ENCODE data around the gene SLC3A2.

The SLC3A2 gene

DNA sequence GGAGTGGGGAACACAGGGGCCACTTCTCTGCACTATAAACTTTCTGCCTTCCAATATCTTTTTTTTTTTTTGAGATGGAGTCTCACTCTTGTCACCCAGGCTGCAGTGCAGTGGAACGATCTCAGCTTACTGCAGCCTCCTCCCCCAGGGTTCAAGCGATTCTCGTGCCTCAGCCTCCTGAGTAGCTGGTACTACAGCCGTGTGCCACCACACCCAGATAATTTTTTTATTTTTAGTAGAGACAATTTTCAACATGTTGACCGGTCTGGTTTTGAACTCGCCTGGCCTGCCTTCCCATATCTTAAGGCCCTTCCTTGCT, 1.7 kb downstream of the SLC3A2 start:
- no peak for DNase-seq

GRCh38 chr11:62882788-62883501, 2.2 kb downstream of the SLC3A2 start:
- DNase-seq = no peak

DNA sequence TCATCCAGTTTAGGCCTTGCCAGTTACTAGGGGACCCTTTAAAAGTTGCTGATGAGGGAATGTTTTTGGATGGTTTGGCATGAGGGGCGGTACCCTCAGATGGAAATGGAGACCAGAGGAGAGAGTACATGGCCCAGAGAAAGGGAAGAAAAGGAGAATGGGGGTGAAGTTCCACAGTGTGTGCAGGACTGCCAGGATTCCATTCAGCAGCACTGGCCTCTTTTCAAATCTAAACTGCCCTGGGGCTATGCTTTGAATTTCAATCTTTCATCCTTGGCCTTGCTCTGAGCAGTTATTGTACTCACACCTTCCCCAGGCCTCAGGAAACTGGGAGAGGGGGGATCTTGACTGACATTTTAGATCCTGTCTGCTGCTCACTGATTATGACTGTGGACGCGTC, 3.0 kb downstream of the SLC3A2 start:
- no peak for DNase-seq

GRCh38 chr11:62885137-62885750, 4.5 kb downstream of the SLC3A2 start:
- DNase-seq = no peak

DNA sequence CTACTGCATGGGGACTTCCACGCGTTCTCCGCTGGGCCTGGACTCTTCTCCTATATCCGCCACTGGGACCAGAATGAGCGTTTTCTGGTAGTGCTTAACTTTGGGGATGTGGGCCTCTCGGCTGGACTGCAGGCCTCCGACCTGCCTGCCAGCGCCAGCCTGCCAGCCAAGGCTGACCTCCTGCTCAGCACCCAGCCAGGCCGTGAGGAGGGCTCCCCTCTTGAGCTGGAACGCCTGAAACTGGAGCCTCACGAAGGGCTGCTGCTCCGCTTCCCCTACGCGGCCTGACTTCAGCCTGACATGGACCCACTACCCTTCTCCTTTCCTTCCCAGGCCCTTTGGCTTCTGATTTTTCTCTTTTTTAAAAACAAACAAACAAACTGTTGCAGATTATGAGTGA, 7.7 kb downstream of the SLC3A2 start:
- DNase-seq = no peak

DNA sequence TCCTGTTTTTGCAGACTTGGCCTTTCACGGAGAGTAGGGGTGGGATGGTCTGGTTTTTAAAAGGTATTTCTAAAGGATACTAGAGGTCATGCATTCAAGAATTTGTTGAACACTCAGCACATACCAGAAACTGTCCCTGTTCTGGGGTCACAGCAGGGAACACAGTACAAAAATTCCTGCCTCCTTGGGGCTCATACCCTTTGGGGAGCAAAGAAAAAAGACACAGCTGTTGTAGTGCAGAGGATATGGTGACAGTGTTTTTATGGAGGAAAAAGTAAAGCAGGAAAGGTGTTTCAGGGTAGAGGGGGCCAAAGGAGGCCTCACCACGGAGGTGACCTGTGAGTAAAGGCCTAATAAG, 8.4 kb downstream of the SLC3A2 start:
- no peak for DNase-seq

DNA sequence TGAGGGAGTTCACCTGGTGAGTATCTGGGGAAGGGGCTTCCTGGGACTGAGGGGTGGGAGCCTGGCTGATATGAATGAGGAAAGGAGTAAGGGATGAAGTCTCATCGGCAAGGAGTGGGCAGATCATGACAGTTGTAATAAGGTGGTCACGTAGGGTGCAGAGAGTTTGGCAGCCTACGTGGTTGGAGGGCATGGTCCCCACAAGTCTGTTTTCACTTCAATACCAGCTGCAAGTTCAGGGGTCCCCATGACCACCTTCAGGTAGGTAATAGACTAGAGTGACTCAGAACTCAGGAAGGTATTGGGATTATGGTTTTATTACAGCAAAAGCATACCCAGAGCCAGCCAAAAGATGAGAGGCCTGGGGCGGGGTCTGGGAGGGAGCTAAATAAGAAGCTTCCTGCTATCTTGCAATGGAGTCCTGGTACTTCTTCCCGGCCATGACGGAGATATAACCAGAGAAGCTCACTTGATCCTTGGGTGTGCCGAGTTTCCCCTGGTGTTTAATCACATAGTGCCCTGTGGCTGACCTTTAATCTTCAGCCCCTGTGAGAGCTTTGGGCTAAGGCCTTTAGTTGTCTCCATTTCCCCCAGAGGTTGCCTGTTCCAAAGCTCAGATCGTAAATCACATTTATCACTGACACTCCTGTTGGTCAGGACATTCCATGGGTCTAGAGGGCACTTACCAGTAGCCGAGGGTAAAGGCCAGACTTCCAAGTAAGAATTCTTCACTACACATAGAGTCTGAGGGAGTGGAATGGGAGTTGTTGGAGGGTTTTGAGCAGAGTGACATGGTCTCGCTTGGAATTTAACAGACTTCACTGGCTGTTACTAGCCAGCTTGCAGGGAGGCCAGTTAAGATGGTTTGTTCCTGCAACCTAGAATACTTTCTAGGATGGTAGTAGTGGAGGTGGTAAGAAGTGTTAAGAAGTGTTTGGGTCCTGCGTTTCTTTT, 9.1 kb downstream of the SLC3A2 start:
- DNase-seq = no peak

- no peak for DNase-seq
Observed at GRCh38 chr11:62892077-62892922, 11.6 kb downstream of the SLC3A2 start.

DNA sequence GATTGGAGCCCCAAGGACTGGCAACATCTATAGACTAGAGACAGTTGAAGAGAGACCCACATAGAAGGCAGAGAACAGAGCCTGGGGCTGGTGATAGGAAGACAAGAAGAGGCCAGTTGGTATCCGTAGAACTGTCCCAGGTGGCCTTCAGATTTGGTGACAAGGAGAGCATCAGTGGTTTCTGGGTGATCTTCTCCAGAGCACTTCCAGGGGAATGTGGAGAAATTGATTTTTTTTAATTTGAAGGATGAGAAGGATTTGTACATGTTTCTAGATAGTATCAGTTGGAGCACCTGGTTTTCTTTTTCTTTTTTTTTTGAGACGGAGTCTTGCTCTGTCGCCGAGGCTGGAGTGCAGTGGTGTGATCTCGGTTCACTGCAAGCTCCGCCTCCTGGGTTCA, 14.8 kb downstream of the SLC3A2 start:
- no peak for DNase-seq

- DNase-seq = no peak
Observed at GRCh38 chr11:62896049-62896448, 15.4 kb downstream of the SLC3A2 start.

- no peak for DNase-seq
Observed at GRCh38 chr11:62897311-62897710, 16.6 kb downstream of the SLC3A2 start.

DNA sequence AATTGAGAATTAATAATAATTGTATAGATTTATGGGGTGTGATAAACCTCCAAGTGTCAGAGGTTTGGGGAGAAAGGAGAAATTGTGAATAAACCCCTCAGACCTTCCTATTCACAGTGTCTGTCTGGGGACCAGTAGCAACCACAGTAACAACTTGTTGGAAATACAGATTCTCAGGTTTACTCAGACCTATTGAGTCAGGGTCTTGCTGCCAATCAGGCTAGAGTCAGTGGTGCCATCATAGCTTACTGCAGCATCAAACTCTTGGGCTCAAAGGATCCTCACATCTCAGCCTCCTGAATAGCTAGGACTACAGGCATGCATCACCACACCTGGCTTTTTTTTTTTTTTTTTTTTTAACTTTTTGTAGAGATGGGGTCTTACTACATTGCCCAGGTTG, 17.3 kb downstream of the SLC3A2 start:
- no peak for DNase-seq

DNA sequence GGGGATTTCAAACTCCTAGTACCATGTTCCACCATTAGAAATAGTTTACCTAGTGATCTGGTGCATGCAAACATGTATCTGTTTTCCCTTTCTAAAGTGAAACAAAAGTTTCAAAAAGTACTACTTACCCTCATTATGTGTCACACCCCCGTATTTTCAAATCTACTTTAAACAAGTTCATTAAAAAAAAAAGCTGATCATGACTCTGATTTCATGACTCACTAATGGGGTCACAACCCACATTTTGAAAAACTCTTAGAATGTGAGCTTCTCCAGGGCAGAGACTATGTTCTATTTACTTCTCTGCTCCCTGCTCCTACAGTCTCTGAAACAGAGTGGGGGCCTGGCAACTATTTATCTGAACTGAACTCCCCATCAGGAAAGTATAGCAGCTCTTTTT, 22.2 kb downstream of the SLC3A2 start:
- no peak for DNase-seq

DNA sequence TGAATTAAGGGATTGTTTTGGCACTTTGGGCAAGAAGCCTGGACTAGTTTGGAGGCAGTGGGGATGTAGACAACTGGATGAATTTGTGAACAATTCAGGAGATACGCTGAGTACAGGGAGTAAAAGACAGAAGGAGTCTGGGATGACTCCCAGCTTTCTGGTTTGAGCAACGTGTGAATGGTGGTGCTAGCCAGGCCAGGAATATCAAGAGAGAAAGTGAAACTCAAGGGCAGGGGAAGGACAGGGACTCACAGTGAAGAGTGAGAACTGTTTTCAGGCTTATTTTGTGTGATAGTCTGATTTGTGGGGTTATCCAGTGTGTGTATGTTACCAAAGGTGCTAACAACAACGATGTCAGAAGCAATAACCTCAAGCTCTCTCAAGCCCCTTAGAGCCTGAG, 24.6 kb downstream of the SLC3A2 start:
- DNase-seq = no peak

- DNase-seq = peak; percentile 92
Observed at GRCh38 chr11:62905927-62906531, 25.3 kb downstream of the SLC3A2 start.

- DNase-seq = no peak
Observed at GRCh38 chr11:62908468-62909072, 27.9 kb downstream of the SLC3A2 start.

GRCh38 chr11:62909107-62909894, 28.6 kb downstream of the SLC3A2 start:
- peak; percentile 53 for DNase-seq

DNA sequence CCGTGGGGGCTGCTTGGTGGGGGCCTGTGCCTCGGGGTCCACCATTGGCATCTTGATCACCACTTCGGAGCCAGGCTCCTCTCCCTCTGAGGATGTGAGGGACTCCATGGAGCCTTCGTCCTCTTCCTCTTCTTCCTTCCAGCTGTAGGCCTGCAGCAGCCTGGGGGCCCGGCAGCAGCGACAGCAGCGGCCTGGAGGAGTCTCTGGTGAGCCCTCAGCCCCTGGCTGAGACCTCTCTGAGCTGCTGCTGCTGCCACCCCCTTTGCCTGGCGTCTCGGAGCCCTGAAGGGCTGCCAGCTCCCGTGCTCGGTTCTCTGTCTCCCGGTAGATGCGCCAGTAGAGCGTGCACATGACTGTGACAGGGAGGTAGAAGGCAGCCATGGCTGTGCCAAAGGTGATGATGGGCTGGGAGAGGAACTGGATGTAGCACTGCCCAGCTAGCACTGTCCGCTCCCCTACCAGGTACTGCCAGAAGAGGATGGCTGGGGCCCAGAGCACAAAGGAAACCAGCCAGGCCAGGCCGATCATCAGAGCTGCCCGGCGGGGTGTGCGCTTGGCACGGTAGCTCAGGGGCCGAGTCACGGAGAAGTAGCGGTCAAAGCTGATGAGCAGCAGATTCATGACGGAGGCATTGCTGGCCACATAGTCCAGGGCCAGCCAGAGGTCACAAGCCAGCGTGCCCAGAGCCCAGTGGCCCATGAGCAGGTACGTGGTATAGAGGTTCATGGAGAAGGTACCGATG, 29.6 kb downstream of the SLC3A2 start:
- DNase-seq = no peak

GRCh38 chr11:62911137-62912130, 30.7 kb downstream of the SLC3A2 start:
- DNase-seq = no peak
